GM18861 (cell line): ENCODE data around the gene SPSB2.

ENCODE experiments used
- ATAC-seq: cut with Tn5 transposase; IDR thresholded peaks from one replicate; pipeline ENCODE4 v1.9.1; 2021; ENCODE audit not compliant: unreplicated experiment

The SPSB2 gene

GRCh38 chr12:6821591-6822425 lies 51.3 kb downstream of the SPSB2 start, which contains the start of gene GPR162:
GPR162 (plus strand) TSS chr12:6821821; CDS start chr12:6823899, 2,078 bp downstream.
- no peak for ATAC-seq
